ENCODE results near the gene GGA2.

DNA sequence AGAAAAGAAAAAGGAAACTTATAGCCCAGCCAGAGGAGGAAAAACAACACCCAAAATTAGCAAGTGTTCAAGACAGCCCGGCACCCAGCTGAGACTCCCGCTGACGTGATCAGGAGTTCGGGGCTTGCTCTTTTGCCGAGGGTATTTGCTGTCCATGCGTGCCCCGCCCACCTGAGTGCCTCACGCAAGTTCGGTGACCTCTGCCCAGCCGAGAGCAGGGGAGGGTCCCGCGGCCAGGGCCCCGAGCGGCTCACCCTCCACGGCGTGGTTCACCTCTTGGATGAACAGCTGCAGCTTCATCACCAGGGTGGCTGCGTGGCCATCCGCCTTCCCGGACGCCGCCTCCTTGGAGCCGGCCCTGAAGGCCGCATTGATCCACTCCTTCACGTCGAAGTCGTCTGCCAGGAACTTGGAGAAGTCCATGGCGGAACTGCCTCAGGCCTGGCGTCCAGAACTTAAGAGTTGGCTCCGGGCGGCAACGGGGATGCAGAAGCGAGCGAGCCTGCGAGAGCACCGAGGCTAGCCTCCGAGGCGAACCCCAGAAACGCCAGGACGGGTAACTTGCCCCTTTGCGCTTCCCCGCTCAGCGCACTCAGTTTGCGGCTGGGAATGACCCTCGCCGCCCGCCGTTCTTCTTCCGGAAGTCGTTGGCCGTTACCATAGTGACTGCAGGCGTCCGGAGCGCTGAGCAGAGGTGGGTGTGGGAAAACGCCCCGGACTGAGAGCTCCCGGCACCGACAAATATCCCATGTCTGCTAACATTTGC, 57.5 kb downstream of the GGA2 start, which contains the start of gene COG7:
- TF ChIP-seq, protein P1, sequence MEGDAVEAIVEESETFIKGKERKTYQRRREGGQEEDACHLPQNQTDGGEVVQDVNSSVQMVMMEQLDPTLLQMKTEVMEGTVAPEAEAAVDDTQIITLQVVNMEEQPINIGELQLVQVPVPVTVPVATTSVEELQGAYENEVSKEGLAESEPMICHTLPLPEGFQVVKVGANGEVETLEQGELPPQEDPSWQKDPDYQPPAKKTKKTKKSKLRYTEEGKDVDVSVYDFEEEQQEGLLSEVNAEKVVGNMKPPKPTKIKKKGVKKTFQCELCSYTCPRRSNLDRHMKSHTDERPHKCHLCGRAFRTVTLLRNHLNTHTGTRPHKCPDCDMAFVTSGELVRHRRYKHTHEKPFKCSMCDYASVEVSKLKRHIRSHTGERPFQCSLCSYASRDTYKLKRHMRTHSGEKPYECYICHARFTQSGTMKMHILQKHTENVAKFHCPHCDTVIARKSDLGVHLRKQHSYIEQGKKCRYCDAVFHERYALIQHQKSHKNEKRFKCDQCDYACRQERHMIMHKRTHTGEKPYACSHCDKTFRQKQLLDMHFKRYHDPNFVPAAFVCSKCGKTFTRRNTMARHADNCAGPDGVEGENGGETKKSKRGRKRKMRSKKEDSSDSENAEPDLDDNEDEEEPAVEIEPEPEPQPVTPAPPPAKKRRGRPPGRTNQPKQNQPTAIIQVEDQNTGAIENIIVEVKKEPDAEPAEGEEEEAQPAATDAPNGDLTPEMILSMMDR (IDR thresholded peaks at IDR 0.05) = peak in 1 of 7 experiments; percentile 8
- TF ChIP-seq POLR2AphosphoS5 (IDR thresholded peaks at IDR 0.05) (peak; percentile 59 to 94 (median 70)), POLR2A (IDR thresholded peaks at IDR 0.05) (no peak), EP300 (IDR thresholded peaks at IDR 0.05) (no peak)

Measured in stomach (tissue), 4 donors.